Tibial artery (tissue), 4 donors: ENCODE data around the gene TLL2.
A peak's percentile ranks its signal among the peaks of the same experiment; 100 is the strongest.

Source experiments
- DNase-seq, 2 donors: peaks; one replicate each; pipeline ENCODE4 v3.0.0-alpha.2; 2019
- H3K27ac ChIP-seq, 2 donors: fragments of 200-600 bp; sonication (generic) in 1 of 2; 1 replicate in 1 of 2; 2 replicates in 1 of 2; pipeline ENCODE4 v1.5.1; 2018 to 2019; ENCODE audit warnings: mild to moderate bottlenecking in 1 of 2
- H3K27me3 ChIP-seq, 2 donors: fragments of 200-600 bp; sonication (generic) in 1 of 2; one replicate each; pipeline versions ENCODE4 v1.5.1 to v1.6.0; 2016 to 2019
- H3K36me3 ChIP-seq, 3 donors: fragments of 200-600 bp; sonication (generic) in 2 of 3; one replicate each; pipeline ENCODE4 v1.5.1; 2016 to 2019; ENCODE audit warnings: mild to moderate bottlenecking in 2 of 3
- H3K4me1 ChIP-seq, 4 donors: fragments of 200-600 bp; sonication (generic) in 2 of 4; 1 replicate in 3 of 4; 2 replicates in 1 of 4; pipeline ENCODE4 v1.5.1; 2016 to 2019
- H3K4me3 ChIP-seq, 2 donors: fragments of 200-600 bp; sonication (generic) in 1 of 2; 1 replicate in 1 of 2; 2 replicates in 1 of 2; pipeline ENCODE4 v1.5.1; 2018 to 2019; ENCODE audit warnings: mild to moderate bottlenecking in 2 of 2
- H3K9me3 ChIP-seq, 3 donors: fragments of 200-600 bp; sonication (generic) in 1 of 3; one replicate each; pipeline ENCODE4 v1.5.1; 2016 to 2019
- CTCF ChIP-seq, 2 experiments: fragments of 200-600 bp in 1 of 2; fragments of 450-650 bp in 1 of 2; IDR thresholded peaks; one replicate each; pipeline ENCODE4 v1.5.1; 2017 to 2019; ENCODE audit warnings: antibody characterized with exemption in 2 of 2, mild to moderate bottlenecking in 1 of 2, moderate library complexity in 1 of 2
- intact Hi-C: fragments of 100-400 bp; cut with DNase I; formaldehyde crosslinking; loops from one replicate; pipeline ENCODE4 v1.15.0; 2023; ENCODE audit warnings: low total_unique reads

The TLL2 gene

GRCh38 chr10:96513698-96514561 lies at the start of gene TLL2:
TSS of gene TLL2 (minus strand) at chr10:96513926. CDS start at chr10:96513685, 241 bp downstream.
- DNase-seq = peak; percentile 79 to 89
- peak; percentile 57 to 73 for TF ChIP-seq CTCF (IDR thresholded peaks at IDR 0.05)
- intact Hi-C loops = loop anchor here (10.0 kb wide), 1 partner anchor 119 kb away; no protein-coding TSS in a partner anchor
- Histone ChIP-seq H3K4me3 (peak within 1 kb of the TSS; percentile 48 to 59), H3K4me1 (peaks cover 4 to 26% (median 19%) of the 10 kb centered on the region in 4 donors), H3K27me3 (peaks cover 0 to 9% of the 10 kb centered on the region in 2 donors), H3K36me3 (no peaks in the 10 kb centered on the region), H3K27ac (peak within 1 kb of the TSS in 1 of 2 donors; percentile 34), H3K9me3 (no peaks in the 10 kb centered on the region)

DNA sequence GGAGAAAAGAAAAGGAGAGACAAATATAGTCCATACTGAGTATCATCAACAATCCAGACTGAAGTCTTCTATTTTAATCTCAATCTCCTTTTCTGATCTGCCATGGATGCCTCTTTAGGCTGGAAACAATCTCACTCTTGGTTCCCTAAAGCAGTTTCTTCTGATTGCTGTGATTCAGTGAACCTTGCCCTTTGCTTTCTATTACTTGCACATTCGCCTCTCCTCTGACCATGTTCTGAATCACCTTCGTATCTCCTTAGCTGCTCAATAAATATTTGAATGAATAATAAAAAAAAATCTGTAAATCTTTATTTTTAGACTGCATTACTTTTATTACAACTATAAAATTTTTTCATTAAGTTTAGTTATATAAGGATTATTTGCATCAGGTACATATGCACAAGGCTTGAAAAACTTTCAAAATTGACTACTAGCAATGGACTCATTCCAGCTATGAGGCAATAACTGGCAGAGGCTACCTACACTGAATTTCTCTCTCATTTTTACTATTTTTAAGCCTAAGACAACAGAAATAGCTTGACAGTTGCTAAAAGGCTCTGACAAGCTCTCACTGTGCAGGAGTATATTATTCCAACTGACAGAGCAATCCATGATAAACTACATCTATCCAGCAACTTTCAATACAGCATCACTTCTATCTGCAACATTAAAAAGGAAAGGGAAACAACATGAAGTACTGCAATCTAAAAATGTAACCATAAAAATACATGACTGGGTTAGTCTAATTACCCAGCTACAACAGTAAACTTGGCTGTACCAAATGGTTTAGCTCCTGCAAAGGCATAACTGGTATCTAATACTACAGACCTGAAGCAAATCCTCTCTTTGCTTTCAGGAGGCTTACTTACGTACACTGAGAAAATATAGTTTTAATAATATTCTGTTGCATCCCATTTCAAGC lies 47.5 kb upstream of the TLL2 start:
- no peak for TF ChIP-seq CTCF (IDR thresholded peaks at IDR 0.05)
- Histone ChIP-seq H3K4me1 (peaks cover 0 to 6% (median 0%) of the 10 kb centered on the region in 4 donors), H3K27me3 (no peaks in the 10 kb centered on the region), H3K4me3 (no peak overlapping the region), H3K36me3 (peaks cover 0 to 53% (median 41%) of the 10 kb centered on the region in 3 donors), H3K27ac (no peak overlapping the region), H3K9me3 (no peaks in the 10 kb centered on the region)
- no peak for DNase-seq
- intact Hi-C loops = no loop called here

DNA sequence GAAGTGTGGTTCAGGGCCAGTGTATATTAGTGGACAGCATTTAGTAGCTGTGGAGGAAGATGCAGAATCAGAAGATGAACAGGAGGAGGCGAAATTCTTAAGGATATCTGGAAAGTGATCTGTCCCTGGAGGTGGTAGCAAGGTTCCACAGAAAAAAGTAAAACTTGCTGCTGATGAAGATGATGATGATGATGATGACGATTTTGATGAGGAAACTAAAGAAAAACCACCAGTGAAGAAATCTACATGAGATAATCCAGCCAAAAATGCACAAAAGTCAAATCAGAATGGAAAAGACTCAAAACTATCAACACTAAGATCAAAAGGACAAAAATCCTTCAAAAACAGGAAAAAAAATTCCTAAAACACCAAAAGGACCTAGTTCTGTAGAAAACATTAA lies 46.8 kb upstream of the TLL2 start:
- intact Hi-C loops = no loop called here
- TF ChIP-seq CTCF (IDR thresholded peaks at IDR 0.05) = no peak

DNA sequence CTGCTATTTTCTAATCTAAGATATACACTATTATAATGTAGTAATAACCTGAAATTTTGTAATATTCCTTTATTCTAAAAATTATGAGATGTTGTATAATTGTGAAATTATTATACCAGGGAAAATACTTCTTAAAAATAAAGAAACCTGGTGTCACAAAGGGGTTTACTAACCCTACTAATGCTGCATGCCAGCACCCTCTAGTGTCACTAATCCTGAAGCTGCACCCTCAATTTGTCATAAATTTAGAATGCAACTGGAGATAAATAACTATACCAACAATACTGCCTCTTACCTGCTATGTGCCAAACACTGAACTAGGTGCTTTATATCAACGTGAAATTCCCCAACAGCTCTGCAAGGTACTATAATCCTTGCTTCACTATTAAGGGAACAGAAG lies 42.3 kb upstream of the TLL2 start:
- intact Hi-C loops = no loop called here
- no peak for DNase-seq
- no peak for TF ChIP-seq CTCF (IDR thresholded peaks at IDR 0.05)
- Histone ChIP-seq H3K27me3 (no peaks in the 10 kb centered on the region), H3K4me1 (no peaks in the 10 kb centered on the region), H3K9me3 (no peaks in the 10 kb centered on the region), H3K27ac (no peak overlapping the region), H3K36me3 (peaks cover 4 to 51% (median 41%) of the 10 kb centered on the region in 3 donors), H3K4me3 (no peak overlapping the region)

More for the DNA sequence above, 46.8 kb upstream of the TLL2 start:
- Histone ChIP-seq H3K9me3 (no peaks in the 10 kb centered on the region), H3K4me1 (peaks cover 0 to 6% (median 0%) of the 10 kb centered on the region in 4 donors), H3K27ac (no peak overlapping the region), H3K36me3 (peaks cover 0 to 53% (median 41%) of the 10 kb centered on the region in 3 donors), H3K4me3 (no peak overlapping the region), H3K27me3 (no peaks in the 10 kb centered on the region)
- no peak for DNase-seq

GRCh38 chr10:96555330-96555729 lies 41.6 kb upstream of the TLL2 start:
- Histone ChIP-seq H3K4me1 (no peaks in the 10 kb centered on the region), H3K9me3 (no peaks in the 10 kb centered on the region), H3K27ac (no peak overlapping the region), H3K4me3 (no peak overlapping the region), H3K27me3 (no peaks in the 10 kb centered on the region), H3K36me3 (peaks cover 4 to 48% (median 40%) of the 10 kb centered on the region in 3 donors)
- intact Hi-C loops = no loop called here
- TF ChIP-seq CTCF (IDR thresholded peaks at IDR 0.05) = no peak
- DNase-seq = no peak
